Parathyroid adenoma (tissue), 2 donors: ENCODE measurements around the gene KCNC2.

ENCODE experiments used
- H2AFZ ChIP-seq: fragments of 300-600 bp; sonication (generic); one replicate; pipeline ENCODE4 v1.7.0; 2017; ENCODE audit warnings: antibody characterized with exemption, mild to moderate bottlenecking
- H3K27ac ChIP-seq: fragments of 300-600 bp; sonication (generic); one replicate; pipeline ENCODE4 v1.7.0; 2017
- H3K27me3 ChIP-seq: fragments of 300-600 bp; sonication (generic); one replicate; pipeline ENCODE4 v1.7.0; 2017; ENCODE audit warnings: low read length; ENCODE audit not compliant: control insufficient read depth, insufficient read depth
- H3K36me3 ChIP-seq: fragments of 300-600 bp; sonication (generic); one replicate; pipeline ENCODE4 v1.7.0; 2017; ENCODE audit warnings: low read length; ENCODE audit not compliant: control insufficient read depth, insufficient read depth
- H3K4me1 ChIP-seq: fragments of 300-600 bp; sonication (generic); one replicate; pipeline ENCODE4 v1.7.0; 2017; ENCODE audit warnings: control low read depth
- H3K4me2 ChIP-seq: fragments of 300-600 bp; sonication (generic); one replicate; pipeline ENCODE4 v1.7.0; 2017; ENCODE audit warnings: low read length
- H3K4me3 ChIP-seq: fragments of 300-600 bp; sonication (generic); one replicate; pipeline ENCODE4 v1.7.0; 2017; ENCODE audit warnings: low read depth, low read length
- H3K79me2 ChIP-seq: fragments of 300-600 bp; sonication (generic); one replicate; pipeline ENCODE4 v1.7.0; 2017; ENCODE audit warnings: control low read depth
- H3K9ac ChIP-seq: fragments of 300-600 bp; sonication (generic); one replicate; pipeline ENCODE4 v1.7.0; 2017; ENCODE audit warnings: mild to moderate bottlenecking
- H3K9me3 ChIP-seq: fragments of 300-600 bp; sonication (generic); one replicate; pipeline ENCODE4 v1.7.0; 2017; ENCODE audit warnings: low read length; ENCODE audit not compliant: control insufficient read depth
- TF ChIP-seq, protein P1 (sequence below): fragments of 300-600 bp; sonication (generic); IDR thresholded peaks from one replicate; pipeline ENCODE4 v1.7.0; 2017; ENCODE audit warnings: antibody characterized with exemption, mild to moderate bottlenecking
- donor health status: primary hyperparathyroidism.

Gene KCNC2

DNA sequence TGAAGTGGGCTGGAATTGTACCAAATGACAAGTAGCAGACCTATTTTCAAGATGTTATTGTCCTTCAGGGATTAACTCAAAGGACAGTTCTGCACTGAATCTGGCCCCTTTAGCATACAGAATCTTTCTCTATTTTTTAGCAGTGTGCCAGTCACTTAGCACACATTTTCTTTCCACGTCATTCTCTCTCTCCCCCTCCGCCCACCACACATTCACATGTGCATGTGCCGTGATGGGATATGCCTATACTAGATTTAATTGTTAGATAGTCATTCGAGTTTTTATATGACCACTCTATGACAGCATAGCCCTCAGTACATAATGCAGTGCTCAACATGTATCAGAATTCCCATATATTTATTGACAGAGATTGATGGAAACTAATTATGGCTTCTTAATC lies 129.1 kb downstream of the KCNC2 start:
- TF ChIP-seq, protein P1, sequence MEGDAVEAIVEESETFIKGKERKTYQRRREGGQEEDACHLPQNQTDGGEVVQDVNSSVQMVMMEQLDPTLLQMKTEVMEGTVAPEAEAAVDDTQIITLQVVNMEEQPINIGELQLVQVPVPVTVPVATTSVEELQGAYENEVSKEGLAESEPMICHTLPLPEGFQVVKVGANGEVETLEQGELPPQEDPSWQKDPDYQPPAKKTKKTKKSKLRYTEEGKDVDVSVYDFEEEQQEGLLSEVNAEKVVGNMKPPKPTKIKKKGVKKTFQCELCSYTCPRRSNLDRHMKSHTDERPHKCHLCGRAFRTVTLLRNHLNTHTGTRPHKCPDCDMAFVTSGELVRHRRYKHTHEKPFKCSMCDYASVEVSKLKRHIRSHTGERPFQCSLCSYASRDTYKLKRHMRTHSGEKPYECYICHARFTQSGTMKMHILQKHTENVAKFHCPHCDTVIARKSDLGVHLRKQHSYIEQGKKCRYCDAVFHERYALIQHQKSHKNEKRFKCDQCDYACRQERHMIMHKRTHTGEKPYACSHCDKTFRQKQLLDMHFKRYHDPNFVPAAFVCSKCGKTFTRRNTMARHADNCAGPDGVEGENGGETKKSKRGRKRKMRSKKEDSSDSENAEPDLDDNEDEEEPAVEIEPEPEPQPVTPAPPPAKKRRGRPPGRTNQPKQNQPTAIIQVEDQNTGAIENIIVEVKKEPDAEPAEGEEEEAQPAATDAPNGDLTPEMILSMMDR = no peak
- no peak overlapping the region for H3K4me3 ChIP-seq
- no peaks in the 10 kb centered on the region for H3K27me3 ChIP-seq
- H3K36me3 ChIP-seq = no peaks in the 10 kb centered on the region
- H3K79me2 ChIP-seq = no peaks in the 10 kb centered on the region
- no peak overlapping the region for H3K9ac ChIP-seq
- H3K4me2 ChIP-seq = no peak overlapping the region
- no peaks in the 10 kb centered on the region for H3K9me3 ChIP-seq
- no peak overlapping the region for H3K27ac ChIP-seq
- no peak overlapping the region for H2AFZ ChIP-seq
- H3K4me1 ChIP-seq = no peaks in the 10 kb centered on the region

DNA sequence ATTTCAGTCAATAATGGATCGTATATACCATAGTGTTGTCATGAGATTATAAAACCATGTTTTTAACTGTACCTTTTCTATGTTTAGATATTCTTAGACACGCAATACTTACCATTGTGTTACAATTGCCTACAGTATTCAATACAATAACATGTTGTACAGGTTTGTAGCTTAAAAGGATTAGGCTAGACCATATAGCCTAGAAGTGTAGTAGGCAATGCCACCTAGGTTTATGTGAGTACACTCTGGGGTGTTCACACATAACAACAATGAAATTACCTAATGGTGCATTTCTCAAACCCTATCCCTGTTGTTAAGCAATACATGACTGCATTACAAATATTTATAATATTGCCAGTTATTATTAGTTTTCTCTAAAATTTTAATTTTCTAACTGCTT lies 144.2 kb downstream of the KCNC2 start:
- TF ChIP-seq, protein P1 = no peak
- H3K36me3 ChIP-seq = no peaks in the 10 kb centered on the region

DNA sequence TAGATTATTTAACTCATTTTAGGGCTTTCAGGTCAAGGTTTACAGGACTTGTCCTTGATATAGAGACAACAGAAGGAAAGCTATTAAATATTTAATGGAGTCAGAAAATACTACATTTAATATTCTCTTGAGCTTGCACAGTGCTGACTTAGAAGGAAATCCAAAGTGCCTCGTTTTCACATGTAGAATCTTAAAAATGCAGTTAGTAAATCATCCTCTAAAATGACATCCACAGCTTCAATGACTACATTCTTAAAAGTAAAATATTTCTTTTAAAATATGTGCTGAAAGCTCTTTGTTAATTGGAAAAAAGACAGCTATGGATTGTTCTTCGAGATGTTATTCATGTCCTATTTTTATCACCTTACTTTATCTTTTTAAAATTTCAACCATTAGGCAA lies 146.9 kb downstream of the KCNC2 start:
- no peaks in the 10 kb centered on the region for H3K79me2 ChIP-seq
- H3K27ac ChIP-seq = no peak overlapping the region
- no peak overlapping the region for H3K4me2 ChIP-seq
- H3K36me3 ChIP-seq = no peaks in the 10 kb centered on the region
- TF ChIP-seq, protein P1 = no peak
- no peak overlapping the region for H3K4me3 ChIP-seq
- H3K27me3 ChIP-seq = no peaks in the 10 kb centered on the region
- no peaks in the 10 kb centered on the region for H3K9me3 ChIP-seq
- no peaks in the 10 kb centered on the region for H3K4me1 ChIP-seq
- H3K9ac ChIP-seq = no peak overlapping the region
- H2AFZ ChIP-seq = no peak overlapping the region

More for the DNA sequence above, 144.2 kb downstream of the KCNC2 start:
- no peaks in the 10 kb centered on the region for H3K4me1 ChIP-seq
- H3K27ac ChIP-seq = no peak overlapping the region
- H2AFZ ChIP-seq = no peak overlapping the region
- no peak overlapping the region for H3K4me2 ChIP-seq
- no peaks in the 10 kb centered on the region for H3K79me2 ChIP-seq
- no peaks in the 10 kb centered on the region for H3K27me3 ChIP-seq
- H3K4me3 ChIP-seq = no peak overlapping the region
- H3K9ac ChIP-seq = no peak overlapping the region
- no peaks in the 10 kb centered on the region for H3K9me3 ChIP-seq

DNA sequence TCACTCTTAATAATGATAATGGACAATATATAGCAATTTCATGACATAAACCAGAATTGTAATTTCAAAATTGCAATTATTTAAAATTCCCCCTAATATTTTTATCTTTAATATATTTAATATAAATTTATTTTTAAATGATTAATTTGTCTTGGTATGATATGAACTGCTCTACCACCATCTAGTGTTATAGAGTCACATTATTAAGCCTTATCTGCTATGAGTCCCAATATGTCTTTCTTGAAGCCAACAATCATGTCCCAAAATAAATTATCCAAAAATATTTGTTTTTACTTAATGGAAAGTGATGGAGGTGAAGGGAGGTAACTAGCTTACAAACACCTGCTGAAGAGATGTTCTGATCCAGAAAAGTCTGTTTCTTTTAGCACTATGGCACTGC lies 151.4 kb downstream of the KCNC2 start:
- H3K36me3 ChIP-seq = no peaks in the 10 kb centered on the region
- no peaks in the 10 kb centered on the region for H3K9me3 ChIP-seq
- H3K9ac ChIP-seq = no peak overlapping the region
- no peak overlapping the region for H3K4me3 ChIP-seq
- no peaks in the 10 kb centered on the region for H3K4me1 ChIP-seq
- H3K79me2 ChIP-seq = no peaks in the 10 kb centered on the region
- H3K4me2 ChIP-seq = no peak overlapping the region
- no peak overlapping the region for H2AFZ ChIP-seq
- no peaks in the 10 kb centered on the region for H3K27me3 ChIP-seq
- H3K27ac ChIP-seq = no peak overlapping the region
- TF ChIP-seq, protein P1 = no peak

DNA sequence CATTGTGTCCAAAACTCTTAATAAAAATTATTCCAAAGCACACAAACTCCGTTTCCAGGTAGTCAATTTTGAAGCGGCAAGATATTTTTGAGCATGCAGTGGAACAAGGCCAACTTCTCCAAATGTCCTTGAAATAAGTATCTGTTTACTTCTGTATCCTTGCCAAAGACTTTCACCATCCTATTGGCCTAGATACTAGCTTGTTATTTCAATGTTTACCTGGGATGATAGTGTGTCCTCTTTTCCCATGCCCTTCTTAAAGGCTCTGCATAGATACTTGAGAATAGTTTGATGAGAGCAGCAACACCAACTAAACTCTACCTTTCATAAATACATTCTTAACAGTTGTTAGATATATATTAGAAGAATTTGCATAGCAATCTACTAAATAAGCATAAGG lies 160.9 kb downstream of the KCNC2 start:
- H3K36me3 ChIP-seq = no peaks in the 10 kb centered on the region
- TF ChIP-seq, protein P1 = no peak
- no peak overlapping the region for H3K4me3 ChIP-seq
- H2AFZ ChIP-seq = no peak overlapping the region
- no peak overlapping the region for H3K9ac ChIP-seq
- no peak overlapping the region for H3K27ac ChIP-seq
- no peak overlapping the region for H3K4me2 ChIP-seq
- no peaks in the 10 kb centered on the region for H3K27me3 ChIP-seq
- no peaks in the 10 kb centered on the region for H3K4me1 ChIP-seq
- H3K79me2 ChIP-seq = no peaks in the 10 kb centered on the region
- no peaks in the 10 kb centered on the region for H3K9me3 ChIP-seq
